OCI-LY1 (cell line): Measurements from ENCODE around the gene STKLD1.

ENCODE experiments used
- EZH2 ChIP-seq: fragments of 200-600 bp; sonication (generic), shearing (Covaris generic); IDR thresholded peaks from 2 replicates; pipeline ENCODE4 v1.8.0; 2017; ENCODE audit warnings: borderline replicate concordance, mixed run types, mild to moderate bottlenecking, antibody characterized with exemption, low read length, moderate library complexity, mixed read lengths
- TF ChIP-seq, protein P1 (sequence below): fragments of 200-600 bp; sonication (generic), shearing (Covaris generic); IDR thresholded peaks from 2 replicates; pipeline ENCODE4 v1.5.1; 2017; ENCODE audit warnings: mild to moderate bottlenecking, antibody characterized with exemption, low read length, moderate library complexity, mixed read lengths

DNA sequence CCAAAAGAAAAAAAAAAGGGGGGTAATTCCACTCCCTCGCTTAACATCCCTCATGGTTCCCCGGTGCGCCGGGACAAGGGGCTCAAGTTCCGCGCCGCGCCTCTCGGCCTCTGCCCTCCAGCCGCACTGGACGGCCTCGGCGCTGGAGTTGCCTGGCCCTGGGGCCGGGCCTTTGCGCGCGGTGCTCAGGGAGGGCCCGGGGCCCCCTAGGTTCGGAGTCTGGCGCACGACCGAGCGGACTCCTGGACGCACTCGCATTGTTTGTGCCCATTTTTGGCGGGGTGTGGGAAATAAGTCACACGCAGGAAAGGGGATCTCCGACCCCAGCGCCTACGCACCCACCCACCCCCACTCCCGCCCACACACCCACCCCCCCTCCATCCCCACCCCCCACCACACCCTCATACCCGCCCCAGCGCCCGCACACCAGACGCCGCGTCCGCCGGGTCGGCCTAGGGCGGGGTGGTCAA, 28.6 kb upstream of the STKLD1 start:
- TF ChIP-seq EZH2 = no peak
- TF ChIP-seq, protein P1, sequence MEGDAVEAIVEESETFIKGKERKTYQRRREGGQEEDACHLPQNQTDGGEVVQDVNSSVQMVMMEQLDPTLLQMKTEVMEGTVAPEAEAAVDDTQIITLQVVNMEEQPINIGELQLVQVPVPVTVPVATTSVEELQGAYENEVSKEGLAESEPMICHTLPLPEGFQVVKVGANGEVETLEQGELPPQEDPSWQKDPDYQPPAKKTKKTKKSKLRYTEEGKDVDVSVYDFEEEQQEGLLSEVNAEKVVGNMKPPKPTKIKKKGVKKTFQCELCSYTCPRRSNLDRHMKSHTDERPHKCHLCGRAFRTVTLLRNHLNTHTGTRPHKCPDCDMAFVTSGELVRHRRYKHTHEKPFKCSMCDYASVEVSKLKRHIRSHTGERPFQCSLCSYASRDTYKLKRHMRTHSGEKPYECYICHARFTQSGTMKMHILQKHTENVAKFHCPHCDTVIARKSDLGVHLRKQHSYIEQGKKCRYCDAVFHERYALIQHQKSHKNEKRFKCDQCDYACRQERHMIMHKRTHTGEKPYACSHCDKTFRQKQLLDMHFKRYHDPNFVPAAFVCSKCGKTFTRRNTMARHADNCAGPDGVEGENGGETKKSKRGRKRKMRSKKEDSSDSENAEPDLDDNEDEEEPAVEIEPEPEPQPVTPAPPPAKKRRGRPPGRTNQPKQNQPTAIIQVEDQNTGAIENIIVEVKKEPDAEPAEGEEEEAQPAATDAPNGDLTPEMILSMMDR = no peak
